SU-DHL-6 (cell line): ENCODE data around the gene ANO9.

Experiments used
- H2AFZ ChIP-seq: fragments of 200-600 bp; sonication (generic); 2 replicates; pipeline ENCODE4 v1.6.1; 2014; ENCODE audit warnings: low read depth, mild to moderate bottlenecking, moderate library complexity, mixed read lengths, antibody characterized with exemption, low read length; ENCODE audit not compliant: severe bottlenecking
- H3F3A ChIP-seq: fragments of 200-600 bp; shearing (Covaris generic); 2 replicates; pipeline ENCODE4 v1.6.0; 2016; ENCODE audit warnings: antibody characterized with exemption, mild to moderate bottlenecking; ENCODE audit not compliant: insufficient read depth
- H3K27ac ChIP-seq: fragments of 200-600 bp; sonication (generic); 2 replicates; pipeline ENCODE4 v1.5.1; 2016; ENCODE audit warnings: low read depth, mild to moderate bottlenecking, low read length, moderate library complexity, mixed read lengths
- H3K27me3 ChIP-seq: fragments of 200-600 bp; sonication (generic), shearing (Covaris generic); 2 replicates; pipeline ENCODE4 v1.6.0; 2014; ENCODE audit warnings: mild to moderate bottlenecking, low read length
- H3K36me3 ChIP-seq: fragments of 200-600 bp; sonication (generic); 2 replicates; pipeline ENCODE4 v1.6.1; 2014; ENCODE audit warnings: mild to moderate bottlenecking, low read length, mixed read lengths
- H3K4me2 ChIP-seq: fragments of 300-600, 200-600 bp; shearing (Covaris generic), sonication (generic); 2 replicates; pipeline ENCODE4 v1.6.0; 2014; ENCODE audit warnings: low read length, low read depth, mild to moderate bottlenecking; ENCODE audit not compliant: poor library complexity, severe bottlenecking
- H3K4me3 ChIP-seq: fragments of 200-600 bp; sonication (generic); 2 replicates; pipeline ENCODE4 v1.5.1; 2014; ENCODE audit warnings: antibody characterized with exemption, low read length, mild to moderate bottlenecking, mixed read lengths; ENCODE audit not compliant: insufficient read depth, poor library complexity, severe bottlenecking
- H3K79me2 ChIP-seq: fragments of 200-600 bp; sonication (generic); 2 replicates; pipeline ENCODE4 v1.6.1; 2014; ENCODE audit warnings: mild to moderate bottlenecking, low read length, moderate library complexity; ENCODE audit not compliant: insufficient read depth
- H3K9ac ChIP-seq: fragments of 200-600 bp; sonication (generic); 2 replicates; pipeline ENCODE4 v1.7.0; 2014; ENCODE audit warnings: mild to moderate bottlenecking, low read length
- H3K9me2 ChIP-seq: fragments of 200-600 bp; sonication (generic); replicated peaks from 2 replicates; pipeline ENCODE4 v1.6.1; 2014; ENCODE audit warnings: low read length; ENCODE audit not compliant: insufficient read depth
- H3K9me3 ChIP-seq: fragments of 200-600 bp; sonication (generic); 2 replicates; pipeline ENCODE4 v1.6.1; 2014; ENCODE audit warnings: low read length, mixed read lengths; ENCODE audit not compliant: insufficient read depth
- H4K20me1 ChIP-seq: fragments of 200-600 bp; sonication (generic); 2 replicates; pipeline ENCODE4 v1.6.1; 2014; ENCODE audit warnings: low read depth, mild to moderate bottlenecking, antibody characterized with exemption, low read length, moderate library complexity, mixed read lengths
- EZH2phosphoT487 ChIP-seq: fragments of 200-600 bp; sonication (generic), shearing (Covaris generic); conservative IDR thresholded peaks from 2 replicates; pipeline ENCODE4 v1.6.1; 2018; ENCODE audit warnings: mild to moderate bottlenecking, antibody characterized with exemption, low read length, moderate library complexity, mixed read lengths
- TF ChIP-seq, protein P1 (sequence below): fragments of 200-600 bp; sonication (generic); IDR thresholded peaks from one replicate; pipeline ENCODE4 v1.5.1; 2017; ENCODE audit warnings: antibody characterized with exemption, mild to moderate bottlenecking, low read length, moderate library complexity; ENCODE audit not compliant: insufficient read depth, poor library complexity, severe bottlenecking

The ANO9 gene

GRCh38 chr11:380491-380890 is 61.3 kb downstream of the ANO9 start:
- H3F3A ChIP-seq, result no peaks in the 10 kb centered on the region
- H3K4me3 ChIP-seq, result no peak overlapping the region
- H3K4me2 ChIP-seq, result no peak overlapping the region

GRCh38 chr11:380095-380480 is 61.7 kb downstream of the ANO9 start:
- Histone ChIP-seq H3K27me3 (no peaks in the 10 kb centered on the region), H3K4me2 (no peak overlapping the region), H3K9me3 (no peaks in the 10 kb centered on the region), H2AFZ (no peak overlapping the region), H4K20me1 (no peaks in the 10 kb centered on the region), H3K79me2 (no peaks in the 10 kb centered on the region), H3K36me3 (no peaks in the 10 kb centered on the region), H3F3A (no peaks in the 10 kb centered on the region), H3K4me3 (no peak overlapping the region), H3K9ac (no peak overlapping the region), H3K27ac (no peak overlapping the region), H3K9me2 (no peaks in the 10 kb centered on the region)
- TF ChIP-seq EZH2phosphoT487, result no peak
- TF ChIP-seq, protein P1, sequence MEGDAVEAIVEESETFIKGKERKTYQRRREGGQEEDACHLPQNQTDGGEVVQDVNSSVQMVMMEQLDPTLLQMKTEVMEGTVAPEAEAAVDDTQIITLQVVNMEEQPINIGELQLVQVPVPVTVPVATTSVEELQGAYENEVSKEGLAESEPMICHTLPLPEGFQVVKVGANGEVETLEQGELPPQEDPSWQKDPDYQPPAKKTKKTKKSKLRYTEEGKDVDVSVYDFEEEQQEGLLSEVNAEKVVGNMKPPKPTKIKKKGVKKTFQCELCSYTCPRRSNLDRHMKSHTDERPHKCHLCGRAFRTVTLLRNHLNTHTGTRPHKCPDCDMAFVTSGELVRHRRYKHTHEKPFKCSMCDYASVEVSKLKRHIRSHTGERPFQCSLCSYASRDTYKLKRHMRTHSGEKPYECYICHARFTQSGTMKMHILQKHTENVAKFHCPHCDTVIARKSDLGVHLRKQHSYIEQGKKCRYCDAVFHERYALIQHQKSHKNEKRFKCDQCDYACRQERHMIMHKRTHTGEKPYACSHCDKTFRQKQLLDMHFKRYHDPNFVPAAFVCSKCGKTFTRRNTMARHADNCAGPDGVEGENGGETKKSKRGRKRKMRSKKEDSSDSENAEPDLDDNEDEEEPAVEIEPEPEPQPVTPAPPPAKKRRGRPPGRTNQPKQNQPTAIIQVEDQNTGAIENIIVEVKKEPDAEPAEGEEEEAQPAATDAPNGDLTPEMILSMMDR, result no peak

More at GRCh38 chr11:380491-380890, 61.3 kb downstream of the ANO9 start:
- Histone ChIP-seq H3K79me2 (no peaks in the 10 kb centered on the region), H3K9me2 (no peaks in the 10 kb centered on the region), H3K36me3 (no peaks in the 10 kb centered on the region), H2AFZ (no peak overlapping the region), H4K20me1 (no peaks in the 10 kb centered on the region), H3K27ac (no peak overlapping the region), H3K9me3 (no peaks in the 10 kb centered on the region), H3K27me3 (no peaks in the 10 kb centered on the region), H3K9ac (no peak overlapping the region)
- no peak for TF ChIP-seq EZH2phosphoT487
- TF ChIP-seq, protein P1, result no peak

GRCh38 chr11:379205-380094 is 62.4 kb downstream of the ANO9 start:
- Histone ChIP-seq H2AFZ (no peak overlapping the region), H3K4me3 (no peak overlapping the region), H3K9me3 (no peaks in the 10 kb centered on the region), H3K9me2 (no peaks in the 10 kb centered on the region), H3K27me3 (no peaks in the 10 kb centered on the region), H3K9ac (no peak overlapping the region), H3K79me2 (no peaks in the 10 kb centered on the region), H3K4me2 (no peak overlapping the region), H4K20me1 (no peaks in the 10 kb centered on the region), H3K36me3 (no peaks in the 10 kb centered on the region), H3K27ac (no peak overlapping the region), H3F3A (no peaks in the 10 kb centered on the region)
- TF ChIP-seq, protein P1, result no peak
- no peak for TF ChIP-seq EZH2phosphoT487
